WI38 (cell line): ENCODE data around the gene MAN1C1.
"Not testable (repeated sequence)": the region's sequence is repeated elsewhere in the genome, so short reads cannot be mapped to it uniquely, and the experiment has no call there.

ENCODE experiments used
- H3K4me3 ChIP-seq: 2 replicates; pipeline ENCODE4 v1.5.1; 2011; ENCODE audit warnings: low read depth, mild to moderate bottlenecking, control low read depth, low read length
- TF ChIP-seq, protein P1 (sequence below): IDR thresholded peaks from 2 replicates; pipeline ENCODE4 v1.5.1; 2012; ENCODE audit warnings: low read depth, mild to moderate bottlenecking, control low read depth, low read length

Gene MAN1C1

DNA sequence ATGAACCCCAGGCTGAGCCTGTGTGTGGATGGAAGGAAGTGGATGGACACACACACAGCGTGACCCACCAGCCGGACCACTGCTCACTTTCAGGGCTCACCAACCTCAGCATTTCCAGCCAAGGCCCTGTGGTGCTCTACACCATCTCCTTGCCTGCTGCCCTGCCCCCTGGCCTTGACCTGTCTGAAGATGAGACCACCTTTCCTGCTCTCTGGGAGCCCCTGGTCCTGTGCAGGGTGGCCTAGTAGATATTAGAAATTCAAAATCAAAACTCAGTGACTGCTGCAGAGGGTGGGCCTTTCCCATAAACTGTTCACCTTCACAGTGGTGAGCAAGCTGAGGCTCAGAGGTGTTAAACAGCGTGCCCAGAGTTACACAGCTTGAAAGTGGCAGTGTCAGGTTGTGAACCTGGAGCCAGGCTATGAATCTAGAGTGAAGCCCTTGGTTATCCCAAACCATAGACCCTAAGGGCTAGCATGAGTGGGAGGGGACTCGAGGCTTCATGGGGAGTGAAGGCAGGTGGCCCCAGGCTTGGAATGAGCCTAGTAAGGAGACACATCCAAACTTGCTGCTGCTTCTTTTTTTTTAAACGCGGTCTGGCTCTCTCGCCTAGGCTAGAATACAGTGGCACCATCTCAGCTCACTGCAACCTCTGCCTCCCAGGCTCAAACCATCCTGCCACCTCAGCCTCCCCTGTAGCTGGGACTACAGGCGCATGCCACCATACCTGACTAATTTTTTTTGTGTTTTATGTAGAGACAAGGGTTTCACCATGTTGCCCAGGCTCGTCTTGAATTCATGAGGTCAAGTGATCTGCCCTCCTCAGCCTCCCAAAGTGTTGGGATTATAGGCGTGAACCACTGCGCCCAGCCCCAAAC, 41.5 kb downstream of the MAN1C1 start:
- H3K4me3 ChIP-seq, result no peak overlapping the region
- TF ChIP-seq, protein P1, sequence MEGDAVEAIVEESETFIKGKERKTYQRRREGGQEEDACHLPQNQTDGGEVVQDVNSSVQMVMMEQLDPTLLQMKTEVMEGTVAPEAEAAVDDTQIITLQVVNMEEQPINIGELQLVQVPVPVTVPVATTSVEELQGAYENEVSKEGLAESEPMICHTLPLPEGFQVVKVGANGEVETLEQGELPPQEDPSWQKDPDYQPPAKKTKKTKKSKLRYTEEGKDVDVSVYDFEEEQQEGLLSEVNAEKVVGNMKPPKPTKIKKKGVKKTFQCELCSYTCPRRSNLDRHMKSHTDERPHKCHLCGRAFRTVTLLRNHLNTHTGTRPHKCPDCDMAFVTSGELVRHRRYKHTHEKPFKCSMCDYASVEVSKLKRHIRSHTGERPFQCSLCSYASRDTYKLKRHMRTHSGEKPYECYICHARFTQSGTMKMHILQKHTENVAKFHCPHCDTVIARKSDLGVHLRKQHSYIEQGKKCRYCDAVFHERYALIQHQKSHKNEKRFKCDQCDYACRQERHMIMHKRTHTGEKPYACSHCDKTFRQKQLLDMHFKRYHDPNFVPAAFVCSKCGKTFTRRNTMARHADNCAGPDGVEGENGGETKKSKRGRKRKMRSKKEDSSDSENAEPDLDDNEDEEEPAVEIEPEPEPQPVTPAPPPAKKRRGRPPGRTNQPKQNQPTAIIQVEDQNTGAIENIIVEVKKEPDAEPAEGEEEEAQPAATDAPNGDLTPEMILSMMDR, result no peak

DNA sequence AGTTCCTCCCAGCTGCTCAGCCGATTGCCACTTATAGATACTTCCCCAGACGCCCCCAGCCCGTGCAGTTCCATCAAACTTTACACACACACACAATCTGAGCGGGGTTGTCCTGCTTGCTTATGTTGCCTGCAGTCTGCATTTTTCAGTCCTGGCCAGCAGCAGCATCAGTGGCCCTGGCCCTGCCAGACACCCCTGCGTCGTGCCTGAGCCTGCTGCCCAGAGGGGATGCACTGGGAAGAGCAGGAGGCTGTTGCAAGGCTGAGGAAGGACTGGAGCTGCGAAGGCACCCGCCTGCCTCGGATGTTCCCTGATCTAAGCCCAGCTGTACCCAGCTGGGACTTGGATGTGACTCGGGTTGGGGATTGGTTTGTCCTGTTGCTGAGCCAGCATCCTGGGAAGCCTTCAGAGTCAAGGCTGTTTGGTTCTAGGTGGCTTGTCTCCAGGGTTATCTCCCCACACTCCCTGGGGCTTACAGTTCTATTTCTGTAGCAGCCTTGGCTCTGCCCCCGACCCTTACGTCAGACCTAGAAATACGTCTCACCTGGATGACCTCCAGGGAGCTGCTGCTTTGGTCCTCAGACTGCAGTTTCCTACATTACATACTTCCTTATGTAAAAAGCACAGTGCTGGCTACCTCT, 42.3 kb downstream of the MAN1C1 start:
- TF ChIP-seq, protein P1, result no peak
- H3K4me3 ChIP-seq, result no peak overlapping the region

DNA sequence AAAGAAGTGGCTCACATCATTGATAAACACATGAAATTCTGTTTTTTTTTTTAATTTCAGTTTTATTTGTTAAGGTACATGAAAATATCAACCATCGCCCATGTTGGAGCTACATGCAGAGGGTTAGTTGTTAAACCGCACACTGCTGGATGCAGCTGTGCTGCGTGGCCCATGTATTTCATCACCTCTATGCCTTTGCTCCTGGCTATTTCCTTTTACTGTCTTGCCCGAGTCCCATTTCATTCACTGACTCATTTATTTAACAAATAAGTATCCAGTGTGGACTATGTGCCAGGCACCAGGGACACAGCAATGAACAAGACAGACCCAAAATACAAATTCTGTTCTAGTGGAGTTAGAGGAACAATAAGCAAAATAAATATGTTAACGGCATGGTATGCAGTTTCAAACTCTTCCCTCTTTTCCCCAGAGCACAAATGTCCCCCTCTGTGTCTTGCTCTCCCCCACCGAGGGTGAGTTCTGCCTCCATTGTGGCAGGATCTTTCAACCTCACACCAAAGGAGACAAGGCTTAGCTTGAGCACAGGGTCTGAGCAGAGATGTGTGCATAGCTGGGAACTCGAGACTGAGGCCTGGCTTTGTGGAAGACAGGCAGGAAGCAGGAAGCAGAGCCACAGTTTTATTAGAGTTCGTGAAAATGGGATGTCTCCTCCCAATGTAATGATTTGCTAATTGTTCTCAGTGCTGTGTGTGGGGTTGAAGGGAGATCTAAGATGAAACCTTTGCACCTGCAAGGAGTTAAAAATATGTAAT, 44.6 kb downstream of the MAN1C1 start:
- TF ChIP-seq, protein P1, result no peak
- H3K4me3 ChIP-seq, result no peak overlapping the region

DNA sequence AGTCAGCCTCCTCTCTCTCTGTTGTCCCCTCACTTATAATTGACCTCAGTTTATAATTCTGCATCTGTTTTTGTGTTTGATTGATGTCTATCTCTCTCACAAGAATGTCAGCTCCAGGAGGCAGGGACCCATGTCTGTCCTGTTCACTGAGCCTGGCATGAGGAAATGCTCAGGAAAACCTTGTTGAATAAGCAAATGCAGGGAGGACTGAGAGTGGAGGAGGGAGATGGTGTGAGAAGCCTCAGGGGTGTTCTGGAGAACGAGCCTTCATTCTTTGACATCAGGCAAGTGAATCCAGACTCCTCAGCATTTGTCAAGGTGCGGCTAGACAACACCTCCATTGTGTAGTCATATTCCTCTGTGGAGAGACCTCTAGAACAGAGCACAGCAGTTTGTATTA, 45.5 kb downstream of the MAN1C1 start:
- TF ChIP-seq, protein P1, result no peak

DNA sequence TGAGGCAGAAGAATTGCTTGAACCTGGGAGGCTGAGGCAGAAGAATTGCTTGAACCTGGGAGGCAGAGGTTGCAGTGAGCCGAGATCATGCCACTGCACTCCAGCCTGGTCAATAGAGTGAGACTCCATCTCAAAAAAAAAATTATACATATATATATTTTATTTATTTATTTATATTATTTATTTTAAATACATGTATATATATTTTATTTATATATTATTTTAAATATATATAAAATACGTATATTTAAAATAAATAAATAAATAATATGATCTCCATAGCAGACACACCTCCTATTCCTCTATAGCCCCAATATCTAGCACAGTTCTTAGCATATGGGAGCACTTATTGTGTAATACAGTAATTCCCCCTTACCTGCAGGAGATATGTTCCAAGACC, 46.4 kb downstream of the MAN1C1 start:
- H3K4me3 ChIP-seq, result not testable (repeated sequence)

More for the DNA sequence above, 45.5 kb downstream of the MAN1C1 start:
- no peak overlapping the region for H3K4me3 ChIP-seq

DNA sequence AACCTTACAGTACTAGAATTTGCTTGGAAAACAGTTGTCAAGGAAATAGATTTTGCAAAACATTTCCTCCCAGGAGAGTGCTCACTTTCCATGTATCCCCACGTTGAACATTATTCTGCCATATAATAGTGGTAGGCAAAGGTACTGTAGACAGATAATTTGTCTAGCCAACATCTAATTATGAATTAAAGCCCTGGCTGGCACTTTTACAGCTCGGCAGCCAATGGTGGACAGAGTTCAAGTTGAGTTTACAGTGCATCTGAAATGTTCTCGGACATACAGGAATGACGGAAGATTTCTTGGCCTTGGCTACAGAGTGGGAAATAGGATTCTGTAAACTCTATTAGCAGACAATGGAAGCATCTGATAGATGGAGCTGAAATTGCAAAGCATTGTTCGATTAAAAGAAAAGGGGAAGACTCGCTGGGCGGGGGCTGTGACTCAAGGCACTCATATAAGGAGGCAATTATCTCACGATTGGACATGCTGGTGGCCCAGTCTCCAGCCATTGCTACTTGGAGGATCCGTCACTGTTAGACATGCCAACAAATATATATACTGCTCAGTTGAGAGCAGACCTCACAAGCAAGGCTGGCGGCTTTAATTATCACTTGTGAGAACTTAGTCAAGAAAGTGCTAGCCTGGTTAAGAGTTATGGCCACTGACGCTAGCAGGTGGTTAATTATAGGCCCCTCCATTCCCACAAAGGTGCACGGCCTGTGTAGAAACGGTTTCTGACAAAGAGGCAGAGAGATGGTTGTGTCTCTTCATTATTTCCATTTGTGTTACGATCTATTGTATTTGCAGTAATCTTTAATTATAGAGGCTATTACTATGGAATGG, 48.0 kb downstream of the MAN1C1 start:
- TF ChIP-seq, protein P1, result no peak
- no peak overlapping the region for H3K4me3 ChIP-seq

DNA sequence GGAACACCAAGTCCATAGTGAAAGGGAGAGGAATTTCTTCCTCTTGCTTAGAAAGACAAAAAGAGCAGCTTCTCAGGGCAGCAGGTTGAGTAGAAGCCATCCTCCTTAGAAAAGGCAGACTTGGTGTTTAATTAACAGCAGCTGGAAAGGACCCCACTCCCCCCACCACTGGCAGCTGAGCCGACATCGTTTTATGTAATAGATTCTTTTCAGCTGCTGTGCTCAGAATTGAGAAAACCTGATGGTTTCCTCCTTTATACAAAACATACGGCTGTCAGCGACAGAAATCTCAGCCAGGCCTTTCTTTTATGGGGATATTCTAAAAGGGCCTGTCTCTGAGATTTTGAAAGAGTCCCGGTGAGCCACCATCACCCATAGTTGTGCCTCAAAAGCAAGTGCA, 49.9 kb downstream of the MAN1C1 start:
- TF ChIP-seq, protein P1, result no peak
- H3K4me3 ChIP-seq, result no peak overlapping the region
